NCI-H146 treated with DMSO at 0.1 percent for 48 hours (cell line): ENCODE results near the gene TCF4.

ENCODE experiments used
- DNase-seq: peaks from one replicate; lab custom pipeline; 2025; ENCODE audit not compliant: unreplicated experiment; lab: John Stamatoyannopoulos, UW

The TCF4 gene

DNA sequence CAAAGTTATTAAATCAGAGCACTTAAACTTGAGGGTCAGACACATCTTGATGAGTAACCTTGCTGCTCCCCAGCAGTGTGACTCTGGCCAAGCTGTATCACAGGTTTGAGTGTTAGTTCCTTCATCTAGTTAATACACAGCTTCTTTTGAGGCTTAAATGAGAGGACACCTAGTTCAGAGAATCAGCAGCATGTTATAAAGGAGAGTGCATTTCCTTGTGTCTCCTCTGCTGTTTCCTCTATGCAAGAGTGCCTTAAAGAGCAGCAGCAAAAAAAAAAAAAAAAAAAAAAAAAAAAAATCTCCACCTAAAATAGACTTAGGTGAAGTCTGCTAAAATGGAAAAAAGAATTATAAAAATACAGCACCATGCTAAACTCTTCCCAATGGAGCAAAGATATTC is 261.9 kb downstream of the TCF4 start:
- DNase-seq: no peak

DNA sequence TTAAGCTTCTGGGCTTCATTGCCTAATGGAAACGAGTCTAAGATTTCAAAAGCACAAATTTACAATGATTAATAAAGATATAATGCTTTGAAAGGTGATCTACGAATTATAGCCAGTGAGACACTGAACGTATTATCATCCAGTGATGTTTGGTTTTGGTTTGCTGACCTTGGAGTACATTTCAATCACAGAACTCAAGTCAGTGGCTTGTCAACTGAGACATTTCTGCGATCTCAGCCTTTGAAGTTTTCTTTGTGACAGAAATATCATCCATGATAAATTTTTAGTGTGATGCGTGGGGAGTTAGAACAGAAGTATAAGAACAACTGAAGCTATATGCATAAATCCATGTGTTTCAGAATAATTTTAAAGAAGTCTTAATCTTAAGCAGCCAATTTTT is 263.8 kb downstream of the TCF4 start:
- DNase-seq: no peak

DNA sequence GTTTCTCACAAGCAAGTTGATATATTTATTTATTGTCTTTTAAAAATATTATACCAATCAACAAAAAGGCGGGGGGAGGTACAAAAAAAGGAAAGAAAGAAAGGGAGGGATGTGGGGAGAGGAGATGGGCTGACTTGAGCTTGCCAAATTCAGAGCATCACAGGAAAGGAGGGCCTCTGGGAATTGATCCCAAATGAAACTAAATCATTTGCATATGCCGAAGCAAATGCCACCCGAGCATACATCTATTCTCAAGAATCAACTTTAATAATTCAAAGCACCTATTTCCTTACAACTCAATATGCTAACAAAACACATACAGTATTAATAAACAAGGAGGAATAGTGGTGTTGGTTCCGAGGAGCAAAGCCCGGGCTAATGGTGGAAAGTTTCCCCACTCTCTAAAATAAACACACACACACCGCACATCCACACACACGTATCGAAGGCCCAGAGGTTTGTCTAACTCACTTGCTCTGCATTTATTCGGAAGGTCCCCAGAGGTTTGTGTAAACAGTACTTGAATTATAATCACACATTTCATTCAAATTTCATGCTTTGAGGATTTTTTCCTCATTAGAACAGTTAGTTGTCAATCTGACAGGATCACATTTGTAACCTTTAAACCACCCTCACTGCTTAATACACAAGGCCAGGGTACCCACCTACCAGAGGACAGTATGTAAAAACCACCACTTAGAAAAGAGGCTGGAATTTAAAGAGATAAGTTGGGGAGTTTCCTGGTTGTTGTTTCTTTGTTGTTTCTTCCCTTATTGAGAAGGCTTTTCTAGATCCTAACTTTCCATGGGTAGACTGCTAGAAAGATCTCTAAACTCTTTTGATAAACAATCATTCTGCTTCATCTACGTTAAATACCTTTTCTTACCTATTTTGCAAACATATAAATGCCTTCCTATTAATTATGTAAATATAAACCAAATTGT is 264.7 kb downstream of the TCF4 start:
- DNase-seq: no peak

DNA sequence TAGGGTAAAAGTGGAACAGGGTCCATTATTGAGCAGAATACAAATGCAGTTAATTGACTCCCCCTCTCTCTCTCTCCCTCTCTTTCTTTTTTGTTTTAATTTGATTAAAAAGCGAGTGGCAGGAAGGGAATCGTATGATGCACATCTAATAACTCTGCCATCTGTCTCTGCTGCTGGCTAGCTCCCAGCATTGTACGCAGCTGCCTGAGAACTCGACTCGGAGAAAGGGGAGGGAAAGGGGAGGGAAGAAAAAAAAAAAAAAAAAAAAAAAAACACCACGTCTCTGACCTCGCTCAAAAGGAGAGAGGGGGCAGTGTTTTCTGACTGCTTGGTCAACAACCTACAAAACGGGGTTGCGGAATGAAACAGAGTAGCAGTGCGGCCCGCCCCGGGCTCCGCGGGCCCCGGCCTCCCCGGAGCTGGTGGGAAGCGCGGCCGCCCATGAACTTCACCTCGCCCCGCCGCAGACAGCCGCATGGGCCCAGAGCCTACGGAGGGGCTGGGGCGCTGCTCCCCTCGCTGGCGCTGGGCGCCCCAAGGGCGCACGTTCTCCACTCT is 265.7 kb downstream of the TCF4 start:
- DNase-seq: peak; percentile 89

DNA sequence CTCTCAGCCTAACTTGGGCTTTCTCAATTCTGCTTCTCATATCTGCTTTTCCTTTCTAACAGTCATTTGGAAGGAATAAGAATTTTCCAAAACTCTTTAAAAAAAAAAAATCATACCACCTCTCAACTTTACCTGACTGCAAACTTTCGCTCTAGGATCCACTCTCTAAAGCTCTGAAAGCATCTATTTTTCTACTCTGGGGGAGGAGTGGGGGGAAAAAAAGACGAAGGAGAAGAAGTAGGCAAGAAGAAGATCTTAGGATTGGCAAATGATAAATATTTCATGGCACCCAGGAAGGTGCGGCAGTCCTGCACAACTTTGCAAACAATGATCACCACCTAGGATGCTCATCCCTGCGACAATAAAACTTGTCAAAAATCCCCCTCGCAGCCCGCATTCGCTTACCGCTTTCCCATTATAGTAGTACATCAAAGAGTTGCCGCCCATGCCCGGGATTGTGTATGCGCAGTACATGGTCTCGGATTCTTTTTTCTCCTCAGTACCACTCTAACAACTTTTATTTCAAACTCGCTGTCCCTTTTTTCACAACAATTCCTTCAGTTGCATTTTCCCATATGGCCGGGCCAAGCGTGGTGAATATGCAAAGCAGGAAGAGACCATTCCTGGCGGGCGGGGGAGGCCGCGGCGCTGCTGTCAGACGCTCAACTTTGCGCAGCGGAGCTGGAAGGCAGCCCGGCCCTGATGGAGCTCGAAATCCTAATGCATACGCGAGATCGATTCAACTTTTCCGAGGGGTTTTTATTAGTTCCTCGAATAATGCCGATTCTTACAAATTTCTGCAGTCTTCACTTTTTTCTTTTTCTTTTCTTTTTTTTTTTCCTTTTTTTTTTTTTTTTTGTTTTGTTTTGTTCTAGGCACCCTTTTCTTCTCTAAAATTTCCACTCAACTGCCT is 266.5 kb downstream of the TCF4 start:
- peak; percentile 81 for DNase-seq

DNA sequence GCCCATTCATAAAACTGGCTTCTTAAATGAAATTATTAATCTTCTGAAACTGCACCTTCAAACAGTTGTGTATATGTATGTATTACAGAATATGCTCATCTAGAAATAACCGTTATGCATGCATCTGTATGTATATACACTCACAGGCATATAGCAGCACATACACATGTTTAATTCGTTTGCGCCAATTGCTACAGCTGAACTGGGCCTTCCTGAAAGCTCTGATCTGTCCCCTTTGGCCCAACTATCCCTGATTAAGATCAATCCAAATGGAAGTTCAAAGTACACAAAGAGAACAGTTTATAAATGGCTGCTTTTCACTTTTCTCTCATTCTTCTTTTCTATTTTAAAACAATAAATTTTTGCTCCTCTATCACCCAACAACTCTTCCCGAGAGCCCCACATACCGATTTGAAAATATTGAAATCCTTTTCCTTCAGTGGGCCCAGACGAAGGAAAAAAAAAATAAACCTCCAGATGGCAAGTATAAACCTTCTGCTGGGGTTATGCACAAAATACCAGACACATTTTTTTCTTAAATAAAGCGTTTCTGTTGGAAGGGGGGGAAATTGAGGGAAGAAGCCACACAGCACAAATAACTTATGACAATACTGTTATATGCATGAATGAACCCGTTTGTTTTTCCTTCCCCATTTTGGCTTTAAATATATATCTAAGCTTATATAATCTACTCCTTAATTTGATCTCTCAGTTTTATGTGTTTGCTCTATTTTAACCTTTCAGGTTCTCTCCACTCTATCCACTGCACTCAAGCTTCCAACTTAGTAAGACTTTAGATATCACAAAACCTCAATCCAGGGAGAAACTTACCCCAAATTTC is 267.3 kb downstream of the TCF4 start:
- no peak for DNase-seq

DNA sequence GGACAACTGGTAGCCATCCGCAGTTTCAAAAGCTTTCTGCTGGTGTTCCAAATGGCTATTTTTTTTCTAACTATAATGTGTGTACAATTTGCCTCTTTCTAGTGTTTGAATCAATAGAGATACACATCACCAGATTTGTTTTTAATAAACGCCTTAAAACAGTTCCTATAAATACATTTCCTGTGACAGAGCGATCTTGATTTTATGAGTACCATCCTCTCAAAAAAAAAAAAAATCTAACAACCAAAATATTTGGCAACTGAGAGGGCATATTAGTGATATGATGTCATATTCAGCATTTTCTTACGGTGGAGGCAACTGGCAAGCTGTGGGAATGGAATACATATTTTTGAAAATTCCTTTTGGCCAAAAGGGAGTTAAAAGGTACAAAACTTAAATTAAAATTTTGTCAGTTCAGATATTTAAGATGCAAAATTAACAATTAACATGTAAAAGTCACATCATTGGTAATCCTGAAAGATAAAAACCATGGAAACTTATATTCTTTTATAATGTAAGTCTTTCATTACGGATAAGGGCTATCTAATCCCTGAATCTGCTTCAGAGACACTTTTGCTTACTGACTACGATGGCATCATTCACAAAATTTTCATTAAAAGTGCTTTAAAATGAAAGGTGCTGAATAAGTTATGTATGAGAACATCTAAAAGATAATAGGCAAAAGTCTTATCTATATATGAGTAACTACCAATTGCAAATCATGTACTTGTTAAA is 268.4 kb downstream of the TCF4 start:
- DNase-seq: no peak

DNA sequence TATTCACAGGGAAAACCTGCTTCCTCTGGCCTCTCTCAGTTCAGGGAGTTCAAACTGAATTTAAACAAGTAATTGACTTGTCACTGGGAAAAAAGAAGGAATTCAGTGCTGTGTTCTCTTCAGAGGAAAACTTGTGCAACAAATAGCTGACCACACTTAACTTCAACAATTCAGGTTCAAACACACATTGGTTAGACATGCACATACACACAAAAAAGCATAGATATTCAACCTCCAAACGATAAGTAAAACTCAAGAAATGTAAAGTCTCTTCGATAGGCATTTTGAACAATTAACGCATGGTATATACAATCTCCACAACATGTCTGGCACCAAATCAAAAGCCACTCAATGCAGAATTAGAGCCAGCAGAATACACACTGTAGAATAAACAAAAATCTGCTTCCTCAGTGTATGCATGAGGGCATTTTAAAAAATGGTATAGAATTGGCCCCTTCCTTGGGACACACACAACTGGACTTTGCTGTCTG is 269.0 kb downstream of the TCF4 start:
- no peak for DNase-seq

DNA sequence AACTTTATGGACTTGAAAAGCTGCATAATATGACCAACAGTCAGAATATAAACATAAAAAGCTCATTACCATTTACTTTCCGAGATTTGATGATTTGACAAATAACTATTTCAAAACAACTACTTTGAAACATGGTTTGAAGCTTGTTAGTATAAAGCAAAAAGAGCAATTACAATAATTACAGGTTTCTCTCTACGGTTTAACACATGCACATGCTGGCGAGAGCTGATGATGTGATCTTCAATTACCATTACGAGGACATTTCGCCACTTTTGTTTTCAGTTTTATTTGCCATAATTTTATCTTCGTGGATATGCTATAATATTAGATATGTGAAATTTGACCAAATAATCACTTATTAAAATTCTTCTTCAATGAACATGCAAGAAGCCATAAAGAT is 270.1 kb downstream of the TCF4 start:
- DNase-seq: peak; percentile 47

DNA sequence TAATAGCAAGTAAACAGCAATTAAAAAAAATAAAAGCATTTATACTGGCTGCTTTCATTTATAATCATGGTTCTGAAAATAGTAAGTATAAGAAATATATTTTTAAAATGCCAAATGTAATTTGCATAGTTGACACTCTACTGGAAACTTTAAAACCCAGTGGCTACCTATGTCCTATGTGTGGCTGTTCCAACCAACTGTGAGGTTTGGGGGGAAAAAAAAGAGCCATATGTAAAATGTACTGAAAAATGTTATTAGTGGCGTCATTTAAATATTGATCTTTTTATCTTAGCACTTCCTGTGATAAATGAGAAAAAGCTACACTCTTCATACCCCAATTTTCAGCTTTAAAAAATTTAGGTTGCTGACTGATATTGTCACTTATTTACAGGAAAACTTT is 270.7 kb downstream of the TCF4 start:
- no peak for DNase-seq

DNA sequence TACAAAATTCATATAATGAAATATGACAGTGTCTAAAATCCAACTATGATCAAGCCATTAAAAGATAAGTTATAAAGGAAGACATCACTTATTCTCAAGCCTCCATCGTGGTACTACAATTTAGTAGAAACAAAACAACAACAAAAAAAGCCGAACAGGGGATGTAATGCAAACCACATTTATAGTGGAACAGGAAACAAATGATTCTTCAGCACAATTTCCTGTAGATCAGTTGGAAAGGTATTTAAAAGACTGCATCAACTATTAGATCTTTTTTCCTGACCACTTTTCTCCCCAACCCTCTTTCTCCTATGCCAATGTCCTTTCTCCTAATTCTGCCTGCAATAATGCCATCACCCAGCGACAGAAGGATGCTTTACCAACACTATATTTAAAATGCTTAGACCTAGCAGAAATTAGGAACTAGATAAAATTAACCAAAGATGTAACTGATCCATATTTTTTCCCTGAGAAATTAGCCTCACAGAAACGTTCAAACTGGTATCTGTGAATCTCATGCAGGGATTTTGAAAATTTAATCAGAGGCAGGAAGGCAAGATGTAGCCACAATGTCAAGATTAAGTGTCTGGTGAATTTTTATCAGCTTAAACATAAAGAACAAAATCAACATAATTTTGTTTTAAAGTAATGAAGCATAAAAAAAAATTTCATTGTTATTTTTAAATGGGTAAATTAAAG is 271.4 kb downstream of the TCF4 start:
- no peak for DNase-seq

DNA sequence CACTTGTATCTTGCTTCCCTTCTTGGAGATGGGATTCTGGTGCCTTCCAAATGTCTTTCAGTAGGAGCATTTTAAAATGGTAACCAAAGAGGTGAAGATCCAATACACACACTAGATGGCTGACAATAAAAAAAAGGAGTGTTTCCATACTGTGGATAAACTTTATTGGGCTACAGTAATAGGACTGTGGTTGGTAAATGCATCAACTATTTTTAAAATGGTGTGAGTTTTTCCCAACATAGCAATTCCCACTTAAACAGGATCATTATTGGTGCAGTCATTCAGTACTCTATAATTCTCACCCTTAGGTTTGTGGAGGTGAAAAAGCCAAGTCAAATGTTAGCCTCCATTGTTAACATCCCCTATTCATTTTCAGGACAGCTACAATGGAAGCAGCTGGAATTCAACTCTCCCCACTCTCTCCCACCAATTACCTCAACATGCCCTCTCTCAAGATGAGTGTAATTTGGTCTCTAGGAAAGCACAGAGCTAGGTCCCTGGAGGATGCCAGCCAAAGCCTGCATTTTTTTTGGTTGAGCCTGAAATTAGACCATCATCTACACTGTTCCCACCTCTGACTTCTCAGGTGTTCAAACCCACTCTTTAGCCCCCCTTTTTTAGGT is 273.3 kb downstream of the TCF4 start:
- peak; percentile 54 for DNase-seq

DNA sequence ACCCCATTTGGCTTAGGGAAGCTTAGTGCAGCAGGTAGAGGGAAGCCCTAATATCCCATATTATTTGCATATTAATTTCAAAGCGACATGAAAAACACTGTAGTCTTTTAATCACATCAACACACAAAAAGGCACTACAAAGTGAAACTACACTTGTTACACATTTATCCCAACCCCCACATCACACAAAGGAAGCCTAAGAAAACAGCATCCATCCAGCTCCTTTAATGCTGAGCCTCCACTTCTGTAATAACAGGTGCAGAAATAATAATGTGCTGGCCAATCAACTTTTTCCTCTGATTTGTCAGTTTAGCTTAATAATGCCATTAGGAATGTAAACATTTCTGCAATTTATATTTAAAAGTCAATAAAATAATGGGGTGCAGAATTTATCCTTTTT is 274.0 kb downstream of the TCF4 start:
- no peak for DNase-seq

DNA sequence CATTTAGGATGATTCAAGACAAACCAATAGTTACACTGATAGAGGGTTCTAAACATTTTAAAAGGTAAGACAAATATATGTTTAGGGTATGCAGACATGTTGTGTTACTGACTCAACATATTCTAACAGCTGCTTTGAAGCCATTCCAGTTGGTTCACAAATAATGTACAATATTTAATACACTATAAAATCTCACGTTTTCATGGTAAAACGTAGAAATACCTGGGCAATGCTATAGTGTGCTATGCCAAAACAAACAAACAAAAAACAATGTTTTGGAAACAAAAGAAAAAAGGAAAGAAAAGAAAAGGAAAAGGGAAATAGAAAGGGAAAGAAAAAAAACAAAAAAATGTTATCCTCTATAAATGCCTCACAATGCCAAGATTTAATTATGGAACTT is 277.1 kb downstream of the TCF4 start:
- DNase-seq: no peak

DNA sequence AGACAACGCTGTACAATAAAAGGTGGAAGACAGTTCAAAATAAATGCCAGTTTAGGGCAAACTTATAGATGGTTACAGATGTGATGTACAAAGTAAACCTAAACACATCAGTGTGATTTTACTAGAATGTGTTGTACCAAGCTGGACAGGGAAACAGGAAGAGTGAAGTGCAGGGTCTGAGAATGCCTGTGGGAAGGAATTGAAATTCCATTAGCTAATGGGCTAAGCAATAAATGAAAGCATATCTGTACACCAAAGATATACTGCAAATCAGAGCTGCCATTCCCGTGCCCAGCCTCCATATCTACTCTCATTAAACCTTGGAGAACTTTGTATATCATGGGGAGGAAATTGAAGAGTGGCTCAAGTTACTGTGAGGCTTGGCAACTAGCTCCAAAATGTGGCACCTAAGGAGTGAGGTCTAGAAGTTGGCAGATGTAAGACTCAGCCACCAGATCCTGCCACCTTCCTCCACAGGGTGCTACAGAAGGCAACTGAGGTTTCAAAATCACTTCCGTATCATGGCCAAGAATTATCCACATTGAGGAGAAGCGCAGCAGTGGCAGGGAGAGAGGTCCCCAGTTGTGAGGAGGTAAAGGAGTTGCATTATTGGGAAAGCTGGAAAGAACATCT is 277.8 kb downstream of the TCF4 start:
- DNase-seq: no peak

DNA sequence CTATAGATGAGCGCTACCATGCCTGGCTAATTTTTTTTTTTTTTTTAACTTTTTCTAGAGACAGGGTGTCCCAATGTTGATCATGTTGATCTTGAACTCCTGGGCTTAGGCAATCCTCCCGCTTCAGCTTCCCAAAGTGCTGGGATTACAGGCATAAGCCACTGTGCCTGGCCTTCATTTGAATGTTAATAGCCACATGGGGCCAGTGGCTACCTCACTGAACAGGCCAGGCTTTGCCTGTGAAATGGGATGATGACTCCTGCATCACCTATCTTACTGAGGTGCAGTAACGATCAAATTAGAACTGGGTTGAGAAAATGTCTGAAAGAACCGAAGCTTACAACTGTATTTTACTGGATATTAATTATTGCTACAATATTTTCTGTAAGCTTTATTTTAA is 278.7 kb downstream of the TCF4 start:
- no peak for DNase-seq

DNA sequence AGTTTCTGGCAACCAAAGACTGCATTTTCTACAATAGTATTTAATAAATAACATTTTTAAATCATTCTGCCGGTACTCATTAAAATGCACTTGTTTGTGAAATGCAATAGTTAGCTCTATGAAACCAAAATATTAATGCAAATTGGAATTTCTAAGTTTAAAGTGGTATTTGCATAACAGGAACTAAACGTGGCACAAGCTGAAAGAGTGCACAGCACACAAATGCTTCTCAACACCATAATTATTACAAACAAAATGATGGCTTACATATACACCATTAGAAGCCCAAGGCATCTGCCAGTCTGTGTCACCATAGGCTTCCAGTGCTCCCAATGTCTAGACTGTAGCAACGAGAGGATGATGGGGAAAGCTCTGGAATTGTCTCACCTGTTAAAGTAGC is 280.5 kb downstream of the TCF4 start:
- no peak for DNase-seq

DNA sequence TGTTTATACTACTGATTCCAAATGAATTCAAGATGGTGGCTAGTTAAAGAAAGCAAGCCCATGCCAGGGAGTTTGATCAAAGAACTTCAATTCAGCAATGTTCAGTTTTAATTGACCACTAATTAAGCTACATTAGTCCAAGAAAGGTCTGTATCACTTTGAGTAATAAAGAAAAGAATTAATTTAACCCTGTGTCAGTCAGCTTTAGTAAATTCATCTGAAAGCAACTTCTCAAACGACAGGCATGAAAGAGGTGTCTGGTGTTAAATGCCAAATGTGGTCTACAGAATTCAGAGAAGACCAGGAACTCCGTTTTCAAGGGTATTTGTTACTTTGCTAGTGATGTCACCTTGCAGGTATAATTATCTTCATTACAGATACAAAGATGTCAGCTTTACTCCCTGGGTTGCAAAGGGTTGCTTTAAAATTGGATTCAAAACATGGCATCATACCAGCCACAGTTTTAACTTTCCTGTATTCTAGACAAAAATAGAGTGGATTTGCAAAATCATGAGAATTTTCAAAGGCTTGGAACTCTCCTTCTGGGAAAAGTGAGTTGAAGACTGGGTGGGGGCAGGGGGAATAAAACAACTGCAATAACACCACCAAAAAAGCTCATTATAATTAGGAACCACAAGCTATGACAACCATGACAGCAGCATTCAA is 281.5 kb downstream of the TCF4 start:
- DNase-seq: peak; percentile 47
